ENCODE measurements around the gene KDM1A.
"Not testable (repeated sequence)": the region's sequence is repeated elsewhere in the genome, so short reads cannot be mapped to it uniquely, and the experiment has no call there.

The KDM1A gene

DNA sequence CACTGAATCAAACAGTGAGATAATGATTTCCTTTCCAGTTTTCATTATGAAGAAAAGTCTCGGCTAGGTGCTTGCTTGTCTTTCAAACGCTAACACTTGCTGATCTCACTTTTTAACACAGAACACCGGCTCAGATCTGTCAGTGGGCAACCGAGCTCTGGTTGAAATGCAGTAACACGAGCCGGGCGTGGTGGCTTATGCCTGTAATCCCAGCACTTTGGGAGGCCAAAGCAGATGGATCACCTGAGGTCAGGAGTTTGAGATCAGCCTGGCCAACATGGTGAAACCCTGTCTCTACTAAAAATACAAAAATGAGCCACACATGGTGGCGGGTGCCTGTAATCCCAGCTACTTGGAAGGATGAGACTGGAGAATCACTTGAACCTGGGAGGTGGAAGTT, 9.2 kb upstream of the KDM1A start:
- not testable (repeated sequence) for DNase-seq (ENCODE audit: low read depth in 1 of 2, low spot score in 1 of 2)

DNA sequence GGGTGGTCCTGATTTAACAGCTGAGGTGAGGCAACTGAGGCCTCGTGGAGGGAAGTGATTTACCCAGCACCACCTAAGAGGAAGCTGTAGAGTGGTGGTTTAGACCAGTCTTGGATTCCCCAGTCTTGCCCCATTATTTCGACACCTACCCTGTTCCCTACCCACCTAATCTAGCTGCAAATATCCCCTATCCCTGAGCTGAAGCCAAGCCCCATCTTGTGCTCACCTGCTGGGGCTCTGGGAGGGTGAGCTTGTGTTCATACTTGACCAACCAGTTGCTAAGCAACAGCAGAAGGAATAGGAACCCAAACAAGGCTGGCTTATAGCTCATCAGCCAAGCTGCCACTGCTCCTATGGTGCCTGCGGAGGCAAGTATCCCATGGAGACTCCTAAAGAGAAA, 5.6 kb upstream of the KDM1A start:
- DNase-seq (ENCODE audit: low read depth in 1 of 2, low spot score in 1 of 2), result no peak

DNA sequence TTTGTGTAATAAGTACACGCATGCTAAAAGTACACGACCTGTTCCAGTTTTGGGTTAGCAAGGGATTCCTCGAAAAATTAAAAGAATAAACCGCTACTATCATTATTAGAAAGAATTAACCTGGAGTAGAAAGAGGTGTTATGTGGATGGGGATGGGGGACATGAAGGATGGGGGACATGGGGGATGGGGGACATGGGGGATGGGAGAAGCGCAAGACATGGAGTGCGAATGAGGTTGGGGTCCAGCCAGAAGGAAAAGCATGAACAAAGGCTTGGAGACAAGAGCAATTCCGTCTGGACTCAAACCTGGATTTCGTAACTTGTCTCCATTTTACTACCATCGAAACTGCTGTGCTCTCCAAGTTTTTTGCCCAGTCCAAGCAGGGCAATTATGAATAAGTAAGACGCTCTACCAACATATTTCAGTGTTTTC, 591 bp upstream of the KDM1A start:
- DNase-seq (ENCODE audit: low read depth in 1 of 2, low spot score in 1 of 2), result no peak

DNA sequence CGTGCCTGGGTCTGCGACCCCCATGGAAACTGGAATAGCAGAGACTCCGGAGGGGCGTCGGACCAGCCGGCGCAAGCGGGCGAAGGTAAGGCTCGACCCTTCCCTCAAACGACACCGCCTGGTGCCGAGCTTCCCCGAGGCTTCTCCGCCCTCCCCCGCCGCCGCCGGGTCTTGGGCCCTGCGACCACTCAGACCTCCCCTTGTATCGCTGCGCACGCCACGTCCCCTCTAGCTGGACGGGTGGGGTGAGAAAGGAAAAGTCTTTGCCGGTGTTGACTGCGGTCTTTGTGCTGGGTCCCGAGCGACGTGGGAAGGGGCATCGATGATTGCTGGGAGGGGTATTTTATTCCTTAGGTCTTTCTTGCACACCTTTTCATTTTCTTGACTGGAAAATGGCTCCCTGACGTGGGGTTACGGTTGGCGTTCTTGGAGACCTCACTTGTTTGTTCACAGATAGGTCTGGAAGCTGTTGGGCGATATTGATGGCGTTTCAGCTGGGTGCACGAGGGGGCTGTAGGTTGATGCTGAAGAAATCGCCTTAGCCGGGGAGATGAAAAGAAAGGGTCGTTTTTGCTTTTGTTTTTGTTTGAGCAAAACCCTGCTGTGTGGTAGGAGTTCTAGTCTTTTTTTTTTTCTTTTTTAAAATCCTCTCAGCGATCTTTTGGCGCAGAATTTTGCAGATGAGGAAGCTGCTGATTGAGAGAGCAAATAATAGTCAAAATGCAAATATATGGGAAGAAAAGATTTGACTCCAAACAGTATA, 776 bp downstream of the KDM1A start:
- no peak for DNase-seq (ENCODE audit: low read depth in 1 of 2, low spot score in 1 of 2)

DNA sequence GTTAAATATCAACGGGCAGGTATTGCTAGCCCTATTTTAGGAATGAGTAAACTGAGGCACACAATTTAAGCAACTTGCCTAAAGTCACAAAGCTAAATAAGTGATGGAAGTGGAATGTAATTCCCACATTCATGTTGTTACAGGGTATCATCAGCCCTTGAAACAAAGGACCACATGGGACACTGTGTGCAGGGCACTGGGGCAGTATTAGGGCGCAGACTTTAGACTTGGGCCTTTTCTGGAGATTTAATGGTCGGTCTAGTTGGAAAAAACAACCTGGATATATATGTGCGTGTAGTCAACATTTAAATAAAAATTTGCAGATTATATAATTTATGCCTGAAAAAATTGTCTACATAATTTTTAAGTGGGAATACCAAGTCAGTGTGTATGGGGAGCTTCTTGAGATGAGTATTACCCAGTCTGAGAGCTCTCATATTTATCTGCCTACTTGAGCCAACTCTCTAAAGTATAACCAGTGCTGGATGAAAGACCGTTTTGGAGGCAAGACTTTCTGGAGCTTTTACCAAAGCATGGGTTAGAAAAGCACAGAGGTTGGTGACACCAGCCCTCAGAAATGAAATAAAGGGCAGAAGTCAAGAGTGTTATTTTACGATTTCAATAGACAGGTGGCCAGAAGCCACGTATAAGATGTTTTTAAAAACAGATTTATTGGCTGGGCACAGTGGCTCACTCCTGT, 1.6 kb downstream of the KDM1A start:
- no peak for DNase-seq (ENCODE audit: low read depth in 1 of 2, low spot score in 1 of 2)

DNA sequence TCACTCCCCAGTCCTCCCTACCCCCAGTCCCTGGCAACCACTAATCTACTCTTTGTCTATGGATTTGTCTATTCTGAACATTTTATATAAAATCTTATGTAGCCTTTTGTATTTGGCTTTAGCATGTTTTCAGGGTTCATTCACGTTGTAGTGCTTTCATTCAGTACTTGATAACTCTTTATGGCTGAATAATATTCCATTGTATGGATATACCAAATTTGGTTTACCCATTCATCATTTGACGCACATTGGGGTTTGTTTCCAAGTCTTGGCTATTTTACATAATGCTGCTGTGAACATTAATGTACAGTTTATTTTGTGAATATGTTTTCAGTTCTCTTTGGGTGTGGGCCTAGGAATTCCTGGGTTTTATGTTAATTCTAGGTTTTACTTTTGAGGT, 2.6 kb downstream of the KDM1A start:
- no peak for DNase-seq (ENCODE audit: low read depth in 1 of 2, low spot score in 1 of 2)

DNA sequence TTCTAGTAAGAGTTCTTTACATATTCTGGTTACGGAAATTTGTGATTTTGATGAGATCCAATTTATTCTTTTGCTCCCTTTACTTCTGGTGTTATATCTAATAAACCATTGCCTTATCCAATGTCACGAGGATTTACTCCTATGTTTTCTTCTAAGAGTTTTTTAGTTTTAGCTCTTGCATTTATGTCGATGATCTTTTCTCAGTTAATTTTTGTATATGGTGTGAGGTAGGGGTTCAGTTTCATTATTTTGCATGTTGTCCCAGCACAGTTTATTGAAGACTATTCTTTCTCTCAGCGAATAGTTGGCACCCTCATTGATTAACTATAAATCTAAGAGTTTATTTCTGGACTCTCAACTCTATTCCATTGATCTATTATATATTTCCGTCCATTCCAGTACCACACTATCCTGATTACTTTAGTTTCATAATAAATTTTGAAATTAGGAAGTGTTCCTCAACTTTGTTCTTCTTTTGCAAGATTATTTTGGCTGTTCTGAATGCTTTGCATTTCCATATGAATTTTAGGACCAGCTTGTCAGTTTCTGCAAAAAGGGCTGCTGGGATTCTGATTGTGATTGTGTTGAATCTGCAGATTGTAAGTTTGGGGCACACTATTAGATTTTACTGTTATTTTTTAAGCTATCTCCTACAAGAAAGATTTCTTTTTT, 4.0 kb downstream of the KDM1A start:
- DNase-seq (ENCODE audit: low read depth in 1 of 2, low spot score in 1 of 2), result no peak

DNA sequence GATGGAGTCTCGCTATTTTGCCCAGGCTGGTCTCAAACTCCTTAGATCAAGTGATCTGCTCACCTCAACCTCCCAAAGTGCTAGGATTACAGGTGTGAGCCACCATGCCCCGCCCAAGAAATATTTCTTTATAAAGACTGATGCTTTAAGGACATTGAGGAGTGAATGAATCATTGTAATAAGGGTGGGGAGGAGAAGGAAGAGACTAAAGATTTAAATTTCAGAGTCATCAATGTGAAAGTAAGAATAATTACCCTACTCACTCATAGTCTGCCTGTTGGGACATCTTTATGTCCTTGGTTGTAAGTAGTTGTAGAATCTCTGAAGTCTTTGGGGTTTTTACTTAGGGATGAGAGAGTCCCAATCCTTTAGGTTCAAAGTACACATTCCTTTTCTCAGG, 7.3 kb downstream of the KDM1A start:
- no peak for DNase-seq (ENCODE audit: low read depth in 1 of 2, low spot score in 1 of 2)

DNA sequence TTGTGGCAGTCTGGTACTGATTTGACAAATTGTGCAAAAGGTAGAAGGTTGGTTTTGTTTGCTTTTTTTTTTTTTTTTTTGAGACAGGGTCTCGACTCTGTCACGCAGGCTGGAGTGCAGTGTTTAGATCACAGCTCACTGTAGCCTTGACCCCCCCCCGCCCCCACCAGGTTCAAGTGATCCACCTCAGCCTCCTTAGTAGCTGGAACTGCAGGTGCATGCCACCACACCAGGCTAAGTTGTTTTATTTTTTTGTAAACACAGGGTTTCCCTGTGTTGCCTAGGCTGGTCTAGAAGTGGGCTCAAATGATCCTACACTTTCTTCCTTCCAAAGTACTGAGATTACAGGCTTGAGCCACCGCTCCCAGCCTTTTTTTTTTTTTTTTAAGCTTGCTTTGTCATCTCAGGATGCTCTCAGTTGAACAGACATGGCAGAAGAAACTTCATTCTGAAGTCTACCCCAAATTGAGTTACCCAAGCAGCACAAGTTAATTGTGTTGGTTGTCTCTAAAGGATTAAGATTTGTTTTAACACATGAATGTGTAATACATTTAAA, 8.2 kb downstream of the KDM1A start:
- DNase-seq (ENCODE audit: low read depth in 1 of 2, low spot score in 1 of 2), result no peak

DNA sequence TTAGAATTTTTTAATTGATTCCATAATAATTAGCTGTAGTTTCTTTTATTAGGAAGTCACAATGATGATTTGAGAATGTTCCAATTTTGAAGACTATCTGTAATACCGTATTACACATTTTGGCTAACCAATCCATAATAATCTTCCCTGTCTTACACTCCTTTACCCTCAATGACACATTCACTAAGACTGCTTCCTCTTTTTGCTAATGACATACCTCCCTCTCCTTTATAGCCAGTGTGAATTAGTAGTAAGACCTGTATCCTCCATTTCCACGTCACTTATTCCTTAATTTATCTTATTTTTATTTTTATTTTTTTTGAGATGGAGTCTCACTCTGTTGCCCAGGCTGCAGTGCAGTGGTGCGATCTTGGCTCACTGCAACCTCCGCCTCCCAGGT, 10.1 kb downstream of the KDM1A start:
- DNase-seq (ENCODE audit: low read depth in 1 of 2, low spot score in 1 of 2), result no peak

DNA sequence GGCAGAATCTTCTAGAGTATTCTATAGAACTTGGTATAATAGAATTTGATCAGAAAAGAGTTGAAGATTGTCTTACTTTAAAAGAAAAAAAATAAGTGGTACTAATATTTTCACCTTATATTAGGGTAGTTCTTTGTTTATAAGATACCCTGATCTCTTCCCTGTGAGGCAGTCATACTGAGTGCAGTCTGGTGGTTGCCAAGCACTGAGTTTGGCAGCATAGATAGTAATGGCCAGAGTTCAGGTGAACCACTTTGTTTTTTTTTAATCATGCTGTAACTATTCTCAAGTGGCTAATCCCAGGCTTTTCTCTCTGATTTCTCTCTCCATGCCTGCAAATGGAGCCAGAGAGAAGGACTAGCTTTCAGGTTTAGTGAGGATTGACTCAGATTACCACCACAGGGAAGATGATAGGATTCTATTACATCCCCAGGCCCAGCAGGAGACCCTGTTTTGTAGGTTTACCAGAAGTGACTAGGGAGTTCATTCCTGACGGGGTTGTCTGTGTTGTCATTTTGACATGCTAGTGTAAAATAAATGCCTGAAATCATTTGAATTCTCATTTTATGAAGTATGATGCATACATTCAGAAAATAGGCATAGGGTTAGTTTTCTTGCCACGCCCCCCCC, 16.7 kb downstream of the KDM1A start:
- no peak for DNase-seq (ENCODE audit: low read depth in 1 of 2, low spot score in 1 of 2)

DNA sequence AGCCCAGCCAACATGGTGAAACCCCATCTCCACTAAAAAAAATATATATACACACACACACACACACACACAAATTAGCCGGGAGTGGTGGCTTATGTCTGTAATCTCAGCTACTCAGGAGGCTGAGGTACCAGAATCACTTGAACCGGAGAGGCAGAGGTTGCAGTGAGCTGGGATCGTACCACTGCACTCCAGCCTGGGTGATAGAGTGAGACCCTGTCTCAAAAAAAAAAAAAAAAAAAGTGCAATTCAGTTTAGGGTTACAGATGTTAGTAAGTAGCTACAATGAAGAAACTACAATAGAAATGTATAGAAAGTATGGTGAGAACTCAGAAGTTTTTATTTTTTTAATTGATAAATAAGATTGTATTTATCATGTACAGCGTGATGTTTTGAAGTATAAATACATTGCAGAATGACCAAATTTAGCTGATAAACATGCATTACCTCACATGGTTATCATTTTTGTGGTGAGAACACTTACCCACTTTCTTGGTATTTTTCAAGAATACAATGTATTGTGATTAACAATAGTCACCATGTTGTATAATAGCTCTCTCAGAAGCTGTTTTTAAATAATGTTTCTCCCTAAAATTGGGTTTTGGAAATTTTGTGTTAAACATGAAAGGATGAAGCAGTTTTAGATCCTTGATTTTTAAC, 17.9 kb downstream of the KDM1A start:
- DNase-seq (ENCODE audit: low read depth in 1 of 2, low spot score in 1 of 2), result no peak

DNA sequence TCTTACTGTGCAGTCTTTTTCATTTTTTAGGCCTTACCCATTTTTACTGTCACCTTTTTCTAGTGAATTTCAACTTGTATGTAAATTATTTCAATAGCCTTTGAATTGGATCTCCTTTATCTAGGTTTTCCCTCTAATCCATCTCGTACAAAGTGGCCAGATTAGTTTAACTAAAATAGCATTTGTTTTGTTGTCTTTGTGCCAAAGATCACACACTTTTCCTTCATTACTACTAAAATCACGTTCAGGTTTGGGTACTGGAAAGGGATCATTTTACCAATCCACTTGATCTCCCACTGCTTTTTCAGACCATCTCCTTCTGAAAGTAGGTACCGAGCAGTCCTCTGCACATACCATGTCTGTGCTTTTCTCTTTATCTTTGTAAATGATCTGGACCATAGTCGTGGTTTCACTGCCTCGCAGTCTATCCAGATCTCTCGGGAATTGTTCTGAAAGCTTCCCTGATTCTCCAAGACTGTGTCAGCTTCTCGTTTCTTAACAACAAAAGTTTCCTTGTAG, 20.1 kb downstream of the KDM1A start:
- DNase-seq (ENCODE audit: low read depth in 1 of 2, low spot score in 1 of 2), result no peak

DNA sequence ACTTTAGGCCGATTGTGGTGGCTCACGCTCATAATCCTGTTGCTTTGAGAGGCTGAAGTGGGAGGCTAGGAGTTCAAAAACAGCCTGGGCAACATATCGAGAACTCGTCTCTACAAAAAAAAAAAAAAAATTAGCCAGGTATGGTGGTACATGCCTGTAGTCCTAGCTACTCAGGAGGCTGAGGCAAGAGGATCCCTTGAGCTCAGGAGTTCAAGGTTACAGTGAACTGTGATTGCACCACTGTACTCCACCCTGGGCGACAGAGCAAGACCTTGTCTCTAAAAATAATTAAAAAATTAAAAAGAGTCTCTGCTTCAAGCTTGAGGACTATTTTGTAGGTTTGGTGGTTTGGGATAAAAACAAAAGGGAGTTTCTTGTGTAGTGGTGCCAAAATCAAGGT, 21.2 kb downstream of the KDM1A start:
- no peak for DNase-seq (ENCODE audit: low read depth in 1 of 2, low spot score in 1 of 2)

DNA sequence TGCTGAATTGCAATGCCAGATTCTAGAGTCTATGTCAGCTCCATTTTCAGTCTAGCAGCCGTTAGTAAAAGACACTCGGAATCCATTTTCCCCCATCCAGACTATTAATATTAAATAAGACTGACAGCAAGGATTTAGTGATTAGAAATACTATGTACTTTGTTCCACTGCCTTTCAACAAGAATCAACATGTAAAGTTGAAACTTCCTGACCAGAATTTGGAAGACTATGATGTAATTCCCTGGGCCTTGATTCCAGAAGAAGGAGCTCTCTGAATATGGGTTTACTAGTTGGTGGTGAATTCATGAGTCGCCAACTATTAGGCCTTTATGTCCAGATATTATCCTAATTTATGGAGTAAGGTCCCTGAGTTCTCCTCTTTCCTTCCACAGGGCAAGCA, 24.8 kb downstream of the KDM1A start:
- no peak for DNase-seq (ENCODE audit: low read depth in 1 of 2, low spot score in 1 of 2)

DNA sequence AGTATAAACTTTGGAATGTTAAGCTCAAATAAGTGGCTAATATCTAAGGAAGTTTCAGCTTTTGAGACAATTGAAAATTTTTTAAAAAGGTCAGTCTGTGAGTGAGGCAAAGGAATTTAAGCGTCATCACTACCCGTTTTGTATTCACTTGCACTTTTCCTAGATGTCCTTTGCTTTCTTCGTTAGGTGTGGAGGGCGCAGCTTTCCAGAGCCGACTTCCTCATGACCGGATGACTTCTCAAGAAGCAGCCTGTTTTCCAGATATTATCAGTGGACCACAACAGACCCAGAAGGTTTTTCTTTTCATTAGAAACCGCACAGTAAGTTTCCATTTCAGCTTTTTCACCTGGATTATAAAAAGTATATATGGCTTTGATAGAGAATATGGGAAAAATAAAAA, 30.9 kb downstream of the KDM1A start:
- no peak for DNase-seq (ENCODE audit: low read depth in 1 of 2, low spot score in 1 of 2)

DNA sequence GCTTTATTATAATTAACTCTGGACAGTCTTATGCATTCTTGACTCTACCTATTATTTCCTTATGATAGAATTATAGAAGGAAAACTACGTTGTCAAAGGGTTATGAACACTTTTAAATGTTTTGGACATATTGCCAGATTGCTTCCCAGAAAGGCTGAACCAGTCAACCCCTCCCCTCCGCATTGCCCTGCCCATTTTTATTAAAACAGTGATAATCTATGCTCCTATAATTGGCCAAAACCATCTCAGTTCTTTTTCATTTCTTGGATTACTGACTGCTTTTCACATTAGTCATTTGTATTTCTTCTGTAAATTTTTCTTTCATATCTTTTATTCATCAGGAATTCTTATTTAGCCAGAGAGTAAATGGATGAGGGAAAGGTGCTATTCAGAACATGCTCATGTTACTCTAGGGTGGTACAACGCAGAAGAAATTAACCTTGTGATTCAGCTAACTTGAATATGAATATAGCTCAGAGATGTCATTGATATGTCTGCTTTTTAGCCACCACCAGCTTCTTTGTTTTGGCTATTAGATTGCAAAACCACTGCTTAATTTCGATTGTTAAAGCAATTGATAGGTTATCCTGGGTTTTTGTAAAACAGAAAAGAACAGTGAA, 32.1 kb downstream of the KDM1A start:
- DNase-seq (ENCODE audit: low read depth in 1 of 2, low spot score in 1 of 2), result no peak

DNA sequence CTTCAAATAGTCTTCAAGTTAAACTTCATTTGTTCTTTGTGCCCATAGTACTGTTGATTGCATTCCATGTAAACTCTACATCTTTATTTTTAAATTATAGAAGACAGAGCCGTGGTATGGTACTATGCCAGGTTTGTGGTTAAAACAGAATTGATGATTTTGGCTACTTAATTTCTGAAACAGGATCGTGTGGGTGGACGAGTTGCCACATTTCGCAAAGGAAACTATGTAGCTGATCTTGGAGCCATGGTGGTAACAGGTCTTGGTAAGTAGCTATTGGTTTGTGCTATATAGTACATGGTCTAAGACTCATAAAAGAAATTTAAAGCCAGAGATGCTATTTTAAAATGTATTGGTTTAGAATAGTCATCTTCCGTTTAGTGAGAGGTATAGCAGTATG, 38.0 kb downstream of the KDM1A start:
- no peak for DNase-seq (ENCODE audit: low read depth in 1 of 2, low spot score in 1 of 2)

DNA sequence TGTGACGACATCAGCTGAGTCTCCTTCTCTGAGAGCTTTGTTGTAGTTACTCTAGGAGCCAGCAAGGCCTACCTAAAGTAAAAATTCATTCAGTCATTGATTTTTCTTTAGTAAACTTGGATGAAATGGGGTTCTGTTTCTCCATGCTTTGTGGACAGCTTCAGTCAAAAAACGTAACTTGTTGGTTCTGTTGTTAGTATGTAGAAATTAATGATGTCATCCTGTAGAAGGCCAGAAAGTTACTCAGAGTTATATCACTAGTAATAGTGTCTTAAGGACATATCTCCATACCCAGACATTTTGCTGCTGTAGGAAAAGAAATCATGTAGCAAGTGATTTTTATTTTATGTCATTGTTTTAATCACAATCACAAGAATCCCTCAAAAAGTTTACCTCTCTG, 43.0 kb downstream of the KDM1A start:
- DNase-seq (ENCODE audit: low read depth in 1 of 2, low spot score in 1 of 2), result no peak

DNA sequence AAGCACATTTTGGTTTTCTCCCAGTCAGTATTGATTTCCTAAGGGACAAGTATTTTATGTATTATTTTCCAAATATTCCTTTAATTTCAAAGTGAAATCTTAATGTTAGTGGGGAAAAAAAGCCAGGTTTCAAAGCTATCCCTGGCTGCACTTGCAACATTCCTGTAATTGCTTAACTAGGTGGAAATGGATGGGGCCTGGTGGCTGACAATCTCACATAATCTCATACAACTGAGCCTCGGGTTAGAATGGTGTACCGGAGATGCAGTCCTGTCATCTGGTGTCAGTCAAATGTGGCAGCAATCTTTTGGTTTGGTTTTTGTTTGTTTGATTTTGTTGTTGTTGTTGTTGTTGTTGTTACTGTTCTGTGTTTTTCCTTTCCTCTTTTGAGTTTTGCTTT, 46.1 kb downstream of the KDM1A start:
- DNase-seq (ENCODE audit: low read depth in 1 of 2, low spot score in 1 of 2), result no peak

Measured in stimulated activated CD4-positive, alpha-beta T cell treated with anti-CD3 and anti-CD28 coated beads, Interleukin-15, amount 100 ng/mL, for 1 hour (primary cell).